Neural cell (in vitro differentiated cells): ENCODE measurements around the gene ARID4A. TPM values are rescaled to one million over a fixed set of nuclear protein-coding genes. Genes with fewer than 3 reads are reported as not detected.
"Not testable (repeated sequence)": the region's sequence is repeated elsewhere in the genome, so short reads cannot be mapped to it uniquely, and the experiment has no call there.

Experiments used
- H2AFZ ChIP-seq: fragments of 200-600, 300-800 bp; sonication (generic), shearing (Covaris generic); 2 replicates; pipeline ENCODE4 v1.6.0; 2014; ENCODE audit warnings: low read depth, mild to moderate bottlenecking, antibody characterized with exemption, low read length, moderate library complexity
- H3F3A ChIP-seq: fragments of 200-600 bp; shearing (Covaris generic); 2 replicates; pipeline ENCODE4 v1.6.1; 2016; ENCODE audit warnings: mild to moderate bottlenecking, moderate library complexity, mixed read lengths, antibody characterized with exemption, low read length; ENCODE audit not compliant: insufficient read depth, poor library complexity, severe bottlenecking
- H3K27ac ChIP-seq: fragments of 200-600, 300-800 bp; sonication (generic), shearing (Covaris generic); 2 replicates; pipeline ENCODE4 v1.5.1; 2014; ENCODE audit warnings: mild to moderate bottlenecking, low read length, moderate library complexity
- H3K27me3 ChIP-seq: fragments of 300-800, 200-600 bp; sonication (generic), shearing (Covaris generic); 2 replicates; pipeline ENCODE4 v1.6.0; 2014; ENCODE audit warnings: mild to moderate bottlenecking, low read depth, low read length, moderate library complexity; ENCODE audit not compliant: insufficient read depth
- H3K36me3 ChIP-seq: fragments of 300-800, 200-600 bp; sonication (generic), shearing (Covaris generic); 2 replicates; pipeline ENCODE4 v1.5.1; 2014; ENCODE audit warnings: mild to moderate bottlenecking, antibody characterized with exemption, low read length, moderate library complexity; ENCODE audit not compliant: insufficient read depth
- H3K4me2 ChIP-seq: fragments of 300-800, 200-600 bp; sonication (generic), shearing (Covaris generic); 2 replicates; pipeline ENCODE4 v1.6.0; 2014; ENCODE audit warnings: mild to moderate bottlenecking, low read length
- H3K4me3 ChIP-seq: fragments of 300-800, 200-600 bp; sonication (generic), shearing (Covaris generic); 2 replicates; pipeline ENCODE4 v1.5.1; 2014; ENCODE audit warnings: mild to moderate bottlenecking, low read length, moderate library complexity
- H3K79me2 ChIP-seq: fragments of 200-600 bp; shearing (Covaris generic); replicated peaks from 2 replicates; pipeline ENCODE4 v1.6.0; 2014; ENCODE audit warnings: mild to moderate bottlenecking, low read length, moderate library complexity; ENCODE audit not compliant: insufficient read depth
- H3K9ac ChIP-seq: fragments of 300-800, 200-600 bp; sonication (generic), shearing (Covaris generic); 2 replicates; pipeline ENCODE4 v1.6.1; 2016; ENCODE audit warnings: mild to moderate bottlenecking, low read length, mixed read lengths
- H3K9me2 ChIP-seq: fragments of 200-600 bp; shearing (Covaris generic); 2 replicates; pipeline ENCODE4 v1.6.1; 2016; ENCODE audit warnings: mild to moderate bottlenecking, low read length, mixed read lengths; ENCODE audit not compliant: insufficient read depth
- H3K9me3 ChIP-seq: fragments of 200-600, 300-800 bp; sonication (generic), shearing (Covaris generic); 2 replicates; pipeline ENCODE4 v1.6.1; 2016; ENCODE audit warnings: mild to moderate bottlenecking, mixed run types, low read length, moderate library complexity, mixed read lengths
- H4K20me1 ChIP-seq: fragments of 200-600 bp; shearing (Covaris generic); 2 replicates; pipeline ENCODE4 v1.6.1; 2016; ENCODE audit warnings: mild to moderate bottlenecking, mixed run types; ENCODE audit not compliant: insufficient read depth
- CTCF ChIP-seq: fragments of 450-650 bp; IDR thresholded peaks from 2 replicates; pipeline ENCODE4 v1.5.1; 2014; ENCODE audit warnings: antibody characterized with exemption, mild to moderate bottlenecking, moderate library complexity; ENCODE audit not compliant: poor library complexity, severe bottlenecking
- EP300 ChIP-seq: fragments of 450-650 bp; conservative IDR thresholded peaks from 2 replicates; pipeline ENCODE4 v1.6.1; 2014; ENCODE audit warnings: antibody characterized with exemption, mild to moderate bottlenecking, moderate library complexity; ENCODE audit not compliant: poor library complexity, severe bottlenecking
- EZH2 ChIP-seq: fragments of 200-600, 300-800 bp; shearing (Covaris generic), sonication (generic); IDR thresholded peaks from 2 replicates; pipeline ENCODE4 v1.6.1; 2014; ENCODE audit warnings: antibody characterized with exemption, low read length, borderline replicate concordance, mild to moderate bottlenecking; ENCODE audit not compliant: insufficient read depth, poor library complexity, severe bottlenecking
- MXI1 ChIP-seq: fragments of 450-650 bp; conservative IDR thresholded peaks from 2 replicates; pipeline ENCODE4 v1.6.1; 2014; ENCODE audit warnings: antibody characterized with exemption, mild to moderate bottlenecking; ENCODE audit not compliant: poor library complexity, severe bottlenecking
- POLR2AphosphoS5 ChIP-seq: IDR thresholded peaks from 2 replicates; pipeline ENCODE4 v1.6.1; 2012
- RAD21 ChIP-seq: fragments of 450-650 bp; conservative IDR thresholded peaks from 2 replicates; pipeline ENCODE4 v1.6.1; 2014; ENCODE audit warnings: antibody characterized with exemption, mild to moderate bottlenecking, moderate library complexity
- REST ChIP-seq: IDR thresholded peaks from 2 replicates; pipeline ENCODE4 v1.6.1; 2012; ENCODE audit warnings: borderline replicate concordance
- SMC3 ChIP-seq: fragments of 450-650 bp; conservative IDR thresholded peaks from 2 replicates; pipeline ENCODE4 v1.6.1; 2014; ENCODE audit warnings: antibody characterized with exemption, mild to moderate bottlenecking, moderate library complexity; ENCODE audit not compliant: poor library complexity
- TAF1 ChIP-seq: IDR thresholded peaks from 2 replicates; pipeline ENCODE4 v1.6.1; 2012; ENCODE audit warnings: low read depth
- polyA plus RNA-seq: library from polyadenylated mRNA; depleted of rRNA; stranded (reverse); fragments of >200 nt; gene quantifications from 2 replicates; pipeline ENCODE4 v1.2.3, GENCODE V29; 2014

ARID4A gene
- polyA plus RNA-seq, 1 donor from 2014 or later = 38.5 TPM

GRCh38 chr14:58341152-58341748 is 42.9 kb downstream of the ARID4A start:
- no peak overlapping the region for H3K4me3 ChIP-seq
- H3K9me2 ChIP-seq = no peaks in the 10 kb centered on the region
- TF ChIP-seq EZH2 = no peak
- TF ChIP-seq TAF1 = no peak
- TF ChIP-seq MXI1 = no peak
- no peak for TF ChIP-seq CTCF
- no peak for TF ChIP-seq EP300
- no peak for TF ChIP-seq RAD21
- no peak for TF ChIP-seq POLR2AphosphoS5
- TF ChIP-seq REST = no peak
- TF ChIP-seq SMC3 = no peak
- peaks cover 82% of the 10 kb centered on the region for H3K79me2 ChIP-seq
- no peaks in the 10 kb centered on the region for H3K9me3 ChIP-seq
- no peak overlapping the region for H3K27ac ChIP-seq
- no peak overlapping the region for H3K4me2 ChIP-seq
- H2AFZ ChIP-seq = no peak overlapping the region
- no peaks in the 10 kb centered on the region for H3F3A ChIP-seq
- H3K36me3 ChIP-seq = peaks cover 9% of the 10 kb centered on the region
- peaks cover 5% of the 10 kb centered on the region for H4K20me1 ChIP-seq
- no peak overlapping the region for H3K9ac ChIP-seq
- H3K27me3 ChIP-seq = no peaks in the 10 kb centered on the region

GRCh38 chr14:58343535-58343934 is 45.2 kb downstream of the ARID4A start:
- not testable (repeated sequence) for H3K4me2 ChIP-seq, H3K27me3 ChIP-seq, H3K9me2 ChIP-seq, H3K4me3 ChIP-seq, H4K20me1 ChIP-seq, H3K9me3 ChIP-seq, H3K9ac ChIP-seq, H3K27ac ChIP-seq, H2AFZ ChIP-seq, H3F3A ChIP-seq
- Histone ChIP-seq H3K79me2 (peaks cover 63% of the 10 kb centered on the region), H3K36me3 (peaks cover 15% of the 10 kb centered on the region)
